AML-193 (cell line): ENCODE measurements around the gene PIP5K1C.
"Not testable (repeated sequence)": the region's sequence is repeated elsewhere in the genome, so short reads cannot be mapped to it uniquely, and the experiment has no call there.

Experiments
- DNase-seq, 2 experiments: peaks; one replicate each; lab custom pipeline; 2025; lab: John Stamatoyannopoulos, UW

The PIP5K1C gene

DNA sequence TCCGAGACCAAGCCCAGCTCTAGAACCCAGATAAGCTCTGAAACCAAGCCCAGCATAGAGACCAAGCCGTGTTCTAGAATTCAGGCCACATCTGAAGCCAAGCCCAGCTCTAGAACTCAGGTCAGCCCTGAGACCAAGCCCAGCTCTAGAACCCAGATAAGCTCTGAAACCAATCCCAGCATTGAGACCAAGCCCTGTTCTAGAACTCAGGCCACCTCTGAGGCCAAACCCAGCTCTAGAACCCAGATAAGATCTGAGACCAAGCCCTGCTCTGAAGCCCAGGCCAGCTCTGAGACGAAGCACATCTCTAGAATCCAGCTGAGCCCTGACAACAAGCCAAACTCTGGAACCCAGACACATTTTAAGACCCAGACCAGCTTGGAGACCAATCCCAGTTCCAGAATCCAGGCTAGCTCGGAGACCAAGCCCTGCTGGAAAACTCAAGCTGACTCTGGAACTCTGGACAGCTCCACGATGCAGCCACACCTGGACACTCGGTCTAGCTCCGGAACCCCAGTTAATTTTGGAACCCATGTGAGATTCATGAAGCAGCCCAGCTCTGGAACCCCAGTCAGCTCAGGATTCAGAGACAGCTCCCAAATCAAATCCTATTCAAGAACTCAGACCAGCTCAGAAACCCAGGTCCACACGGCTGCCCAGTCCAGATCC lies 109.1 kb downstream of the PIP5K1C start:
- DNase-seq = no peak

DNA sequence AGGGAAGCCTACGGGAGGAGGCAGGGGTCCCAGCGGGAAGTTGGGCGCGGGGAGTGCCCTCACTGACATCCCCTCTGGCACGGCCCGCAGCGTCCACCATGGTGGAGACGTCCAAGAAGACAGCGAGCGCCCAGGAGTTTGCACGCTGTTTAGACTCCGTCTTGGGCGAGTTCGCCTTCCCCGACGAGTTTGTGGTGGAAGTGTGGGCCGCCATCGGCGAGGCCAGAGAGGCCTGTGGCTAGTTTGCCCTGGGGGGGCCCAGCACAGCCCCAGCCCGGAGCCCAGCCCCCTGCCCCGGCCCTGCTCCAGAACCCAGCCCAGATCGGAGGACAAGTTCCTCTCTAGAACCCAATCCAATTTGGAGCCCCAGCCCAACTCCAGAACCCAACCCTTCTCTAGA lies 110.3 kb downstream of the PIP5K1C start:
- DNase-seq = no peak

DNA sequence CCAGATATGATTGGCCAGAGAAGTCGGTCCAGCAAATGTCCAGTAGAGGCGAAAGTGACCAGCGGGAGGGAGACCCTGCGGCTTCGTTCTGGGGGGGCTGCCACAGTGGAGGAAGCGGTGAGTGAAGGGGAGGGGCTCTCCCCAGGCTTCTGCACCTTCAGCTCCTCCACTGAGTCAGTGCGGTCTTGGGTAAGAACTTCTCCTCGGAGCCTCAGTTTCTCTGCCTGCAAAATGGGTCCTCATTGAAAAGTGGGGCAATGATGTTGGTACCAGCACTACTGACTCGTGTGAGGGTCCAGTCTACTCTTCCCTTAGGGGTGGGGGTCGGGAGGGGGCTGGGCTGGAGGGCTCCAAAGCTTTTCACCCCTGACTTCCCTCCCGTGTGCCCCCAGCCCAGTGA lies 110.8 kb downstream of the PIP5K1C start:
- no peak for DNase-seq

DNA sequence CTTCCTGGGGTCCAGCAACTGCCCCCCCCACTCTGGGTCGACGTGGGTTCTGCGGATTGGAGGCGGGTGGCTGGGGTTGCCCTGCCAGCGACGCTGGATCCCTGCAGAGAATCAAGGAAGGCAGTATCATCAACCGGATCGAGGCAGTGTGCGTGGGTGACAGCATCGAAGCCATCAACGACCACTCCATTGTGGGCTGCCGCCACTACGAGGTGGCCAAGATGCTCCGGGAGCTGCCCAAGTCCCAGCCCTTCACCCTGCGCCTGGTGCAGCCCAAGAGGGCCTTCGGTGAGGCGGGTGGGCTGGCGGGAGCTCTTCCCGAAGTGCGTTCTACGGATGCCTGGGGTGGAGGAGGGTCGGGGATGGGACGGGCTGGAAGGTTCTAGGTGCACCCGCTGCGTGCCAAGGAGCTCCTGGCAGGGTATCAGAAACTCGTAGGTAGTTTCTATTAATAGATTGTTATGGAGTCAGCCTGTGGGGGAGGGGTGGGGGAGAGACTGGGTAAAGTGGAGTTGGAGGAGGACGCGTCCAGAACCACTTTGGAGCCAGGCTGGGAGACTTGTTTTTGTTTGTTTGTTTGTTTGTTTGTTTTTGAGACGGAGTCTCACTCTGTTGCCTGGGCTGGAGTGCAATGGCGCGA lies 113.4 kb downstream of the PIP5K1C start:
- DNase-seq = no peak

DNA sequence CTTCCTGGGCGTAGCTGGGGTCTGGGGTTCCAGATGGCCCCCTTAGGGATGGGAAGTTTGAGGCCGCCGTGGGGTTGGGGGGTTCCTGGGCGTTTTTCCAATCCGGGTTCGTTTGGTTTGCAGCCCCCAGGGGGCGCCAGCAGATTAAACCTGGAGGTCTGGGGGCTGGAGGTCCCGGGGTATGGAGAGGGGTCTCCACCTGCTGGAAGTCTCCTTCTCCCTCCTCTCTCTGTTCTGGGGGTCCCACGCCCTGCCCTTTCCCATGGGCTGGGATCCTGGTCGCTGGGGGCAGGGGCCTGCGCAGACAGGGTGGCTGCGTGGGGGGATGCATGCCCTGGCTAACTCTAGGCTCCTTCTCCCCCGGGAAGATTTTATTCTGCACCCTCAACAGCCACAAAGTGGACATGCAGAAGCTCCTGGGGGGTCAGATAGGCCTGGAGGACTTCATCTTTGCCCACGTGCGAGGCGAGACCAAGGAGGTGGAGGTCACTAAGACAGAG lies 114.1 kb downstream of the PIP5K1C start:
- no peak for DNase-seq

DNA sequence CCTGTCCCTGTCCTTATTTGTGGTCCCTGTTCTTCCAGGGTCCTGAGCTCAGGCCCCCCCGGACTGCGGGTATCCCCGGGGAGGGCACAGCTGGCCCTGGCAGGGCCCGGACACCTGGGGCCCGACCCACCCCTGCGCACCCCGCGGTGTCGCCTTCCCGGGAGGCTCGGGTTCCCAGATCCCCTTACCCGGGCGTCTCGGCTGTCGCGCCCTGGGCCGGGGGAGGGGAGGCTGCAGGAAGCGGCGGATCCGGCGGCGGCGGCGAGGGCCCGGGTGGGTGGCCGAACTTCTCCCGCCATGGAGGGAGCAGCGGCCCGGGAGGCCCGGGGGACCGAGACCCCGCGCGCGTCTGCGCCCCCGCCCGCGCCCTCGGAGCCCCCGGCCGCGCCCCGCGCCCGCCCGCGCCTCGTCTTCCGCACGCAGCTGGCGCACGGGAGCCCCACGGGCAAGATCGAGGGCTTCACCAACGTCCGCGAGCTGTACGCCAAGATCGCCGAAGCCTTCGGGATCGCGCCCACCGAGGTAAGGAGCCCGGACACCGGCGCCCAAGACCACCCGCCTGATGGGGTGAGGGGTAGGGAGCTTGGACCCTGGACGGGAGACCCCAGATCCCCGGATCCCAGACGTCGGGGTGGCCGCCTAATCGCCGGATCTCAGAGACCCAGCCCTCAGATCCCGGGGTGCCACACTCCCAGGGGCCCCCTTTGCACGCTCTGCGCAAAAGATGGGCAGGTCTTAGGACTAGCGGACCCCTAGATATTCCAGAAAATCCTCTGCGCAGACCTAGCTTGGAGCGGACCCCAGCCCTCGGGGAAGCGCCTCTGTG lies 114.8 kb downstream of the PIP5K1C start, which contains the start of gene GIPC3:
Gene GIPC3, plus strand, starts transcription at position 178 of the 826 bp plus-strand sequence. Its CDS starts 120 bp downstream, at position 298.
- DNase-seq = no peak

DNA sequence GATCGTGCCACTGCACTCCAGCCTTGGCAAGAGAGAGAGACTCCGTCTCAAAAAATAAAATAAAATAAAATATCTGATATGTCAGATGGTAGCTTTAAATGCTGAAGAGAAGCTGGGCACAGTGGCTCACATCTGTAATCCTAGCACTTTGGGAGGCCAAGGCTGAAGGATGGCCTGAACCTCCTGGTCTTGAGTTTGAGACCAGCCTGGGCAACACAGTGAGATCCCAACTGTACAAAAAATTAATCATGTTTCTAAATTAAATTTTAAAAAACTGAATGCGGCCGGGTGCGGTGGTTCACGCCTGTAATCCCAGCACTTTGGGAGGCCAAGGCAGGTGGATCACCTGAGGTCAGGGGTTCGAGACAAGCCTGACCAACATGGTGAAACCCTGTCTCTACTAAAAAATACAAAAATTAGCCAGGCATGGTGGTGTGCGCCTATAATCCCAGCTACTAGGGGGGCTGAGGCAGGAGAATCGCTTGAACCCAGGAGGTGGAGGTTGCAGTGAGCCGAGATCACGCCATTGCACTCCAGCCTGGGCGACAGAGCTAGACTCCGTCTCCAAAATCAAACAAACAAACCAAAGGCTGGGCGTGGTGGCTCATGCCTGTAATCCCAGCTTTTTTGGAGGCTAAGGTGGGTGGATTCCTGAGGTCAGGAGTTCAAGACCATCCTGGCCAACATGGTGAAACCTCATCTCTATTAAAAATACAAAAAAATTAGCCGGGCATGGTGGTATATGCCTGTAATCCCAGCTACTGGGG lies 116.0 kb downstream of the PIP5K1C start:
- not testable (repeated sequence) for DNase-seq

DNA sequence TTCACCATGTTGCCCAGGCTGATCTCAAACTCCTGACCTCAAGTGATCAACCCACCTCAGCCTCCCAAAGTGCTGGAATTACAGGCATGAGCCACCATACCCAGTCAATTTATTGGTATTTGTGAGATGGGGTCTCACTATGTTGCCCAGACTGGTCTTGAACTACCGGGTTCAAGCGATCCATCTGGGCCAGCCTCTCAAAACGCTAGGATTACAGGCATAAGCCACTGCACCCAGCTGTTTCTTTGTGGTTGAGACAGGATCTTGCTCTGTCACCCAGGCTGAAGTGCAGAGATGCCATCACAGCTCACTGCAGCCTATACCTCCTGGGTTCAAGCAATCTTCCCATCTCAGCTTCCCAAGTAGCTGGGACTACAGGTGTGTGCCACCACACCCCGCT lies 118.5 kb downstream of the PIP5K1C start:
- not testable (repeated sequence) for DNase-seq
